ENCODE results near the gene STRN4.

Gene STRN4, protein sequence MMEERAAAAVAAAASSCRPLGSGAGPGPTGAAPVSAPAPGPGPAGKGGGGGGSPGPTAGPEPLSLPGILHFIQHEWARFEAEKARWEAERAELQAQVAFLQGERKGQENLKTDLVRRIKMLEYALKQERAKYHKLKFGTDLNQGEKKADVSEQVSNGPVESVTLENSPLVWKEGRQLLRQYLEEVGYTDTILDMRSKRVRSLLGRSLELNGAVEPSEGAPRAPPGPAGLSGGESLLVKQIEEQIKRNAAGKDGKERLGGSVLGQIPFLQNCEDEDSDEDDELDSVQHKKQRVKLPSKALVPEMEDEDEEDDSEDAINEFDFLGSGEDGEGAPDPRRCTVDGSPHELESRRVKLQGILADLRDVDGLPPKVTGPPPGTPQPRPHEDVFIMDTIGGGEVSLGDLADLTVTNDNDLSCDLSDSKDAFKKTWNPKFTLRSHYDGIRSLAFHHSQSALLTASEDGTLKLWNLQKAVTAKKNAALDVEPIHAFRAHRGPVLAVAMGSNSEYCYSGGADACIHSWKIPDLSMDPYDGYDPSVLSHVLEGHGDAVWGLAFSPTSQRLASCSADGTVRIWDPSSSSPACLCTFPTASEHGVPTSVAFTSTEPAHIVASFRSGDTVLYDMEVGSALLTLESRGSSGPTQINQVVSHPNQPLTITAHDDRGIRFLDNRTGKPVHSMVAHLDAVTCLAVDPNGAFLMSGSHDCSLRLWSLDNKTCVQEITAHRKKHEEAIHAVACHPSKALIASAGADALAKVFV

DNA sequence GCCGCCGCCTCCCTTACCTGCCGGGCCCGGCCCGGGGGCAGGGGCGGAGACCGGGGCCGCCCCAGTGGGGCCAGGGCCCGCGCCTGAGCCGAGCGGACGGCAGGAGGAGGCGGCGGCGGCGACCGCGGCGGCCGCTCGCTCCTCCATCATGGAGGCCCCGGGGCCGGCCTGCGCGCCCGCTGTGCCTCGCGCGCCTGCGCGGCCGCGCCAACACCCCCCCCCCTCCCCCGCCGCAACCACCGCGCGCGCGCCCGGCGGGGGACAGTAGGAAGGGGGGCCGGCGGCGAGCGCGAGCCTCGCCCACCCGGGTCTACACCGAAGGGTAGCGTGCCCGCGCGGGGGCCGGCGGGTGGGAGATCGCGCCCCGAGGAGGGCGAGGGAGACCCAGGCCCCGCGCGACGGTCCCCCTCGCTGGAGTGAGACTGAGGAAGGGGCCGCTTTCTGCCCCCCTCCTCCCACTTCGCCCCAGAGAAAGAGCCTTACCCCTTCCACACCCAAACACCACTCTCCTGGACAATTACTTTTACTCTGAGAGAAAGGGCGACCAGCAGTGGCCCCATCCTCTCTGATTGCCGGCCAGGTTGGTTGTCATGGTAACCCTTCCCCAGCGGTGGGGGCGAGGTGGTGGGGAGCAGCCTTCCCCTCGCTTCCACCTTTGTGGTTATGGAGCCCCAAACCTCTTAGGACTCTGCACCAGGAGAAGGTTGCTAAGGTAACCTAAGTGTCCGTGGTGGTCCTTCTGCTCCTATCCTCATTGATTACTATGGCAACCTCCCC, at the start of gene STRN4:
STRN4 (minus strand) TSS at position 170 of the 777 bp plus-strand sequence; CDS start at position 150, 20 bp downstream.
- Histone ChIP-seq H3K27me3 (ENCODE audit: control insufficient read depth, insufficient read depth, low read length) (no peaks in the 10 kb centered on the region), H3K27ac (ENCODE audit: low read depth, low read length) (peak within 1 kb of the TSS; percentile 91), H3K4me1 (ENCODE audit: control insufficient read depth, insufficient read depth, low read length) (peaks cover 6% of the 10 kb centered on the region), H3K9ac (ENCODE audit: low read depth, low read length) (peak within 1 kb of the TSS; percentile 83), H3K4me3 (ENCODE audit: low read depth, low read length) (peak within 1 kb of the TSS; percentile 99), H3K36me3 (ENCODE audit: control insufficient read depth, insufficient read depth, low read length) (peaks cover 19% of the 10 kb centered on the region), H3K9me3 (ENCODE audit: control insufficient read depth, insufficient read depth, low read length) (no peaks in the 10 kb centered on the region)

DNA sequence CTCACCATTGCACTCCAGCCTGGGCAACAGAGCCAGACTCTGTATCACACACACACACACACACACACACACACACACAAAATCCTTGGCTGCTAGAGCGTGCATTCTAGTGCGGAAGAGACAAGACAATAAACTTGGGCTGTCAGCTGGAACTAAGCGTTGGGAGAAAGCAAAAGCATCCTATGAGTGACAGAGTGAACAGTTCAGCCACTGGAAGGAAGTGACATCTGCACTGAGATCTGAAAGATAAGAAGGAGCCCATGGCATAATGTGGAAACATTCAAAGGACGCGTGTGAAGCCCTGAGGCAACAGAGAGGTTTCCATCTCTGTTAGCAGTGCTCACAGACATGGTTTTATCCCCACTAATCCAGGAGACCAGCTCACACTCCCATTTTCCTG, 45.7 kb upstream of the STRN4 start:
- H3K4me1 ChIP-seq (ENCODE audit: control insufficient read depth, insufficient read depth, low read length): no peaks in the 10 kb centered on the region
- H3K9me3 ChIP-seq (ENCODE audit: control insufficient read depth, insufficient read depth, low read length): no peaks in the 10 kb centered on the region
- no peaks in the 10 kb centered on the region for H3K36me3 ChIP-seq (ENCODE audit: control insufficient read depth, insufficient read depth, low read length)
- H3K4me3 ChIP-seq (ENCODE audit: low read depth, low read length): no peak overlapping the region
- H3K27ac ChIP-seq (ENCODE audit: low read depth, low read length): no peak overlapping the region
- no peaks in the 10 kb centered on the region for H3K27me3 ChIP-seq (ENCODE audit: control insufficient read depth, insufficient read depth, low read length)
- H3K9ac ChIP-seq (ENCODE audit: low read depth, low read length): no peak overlapping the region

DNA sequence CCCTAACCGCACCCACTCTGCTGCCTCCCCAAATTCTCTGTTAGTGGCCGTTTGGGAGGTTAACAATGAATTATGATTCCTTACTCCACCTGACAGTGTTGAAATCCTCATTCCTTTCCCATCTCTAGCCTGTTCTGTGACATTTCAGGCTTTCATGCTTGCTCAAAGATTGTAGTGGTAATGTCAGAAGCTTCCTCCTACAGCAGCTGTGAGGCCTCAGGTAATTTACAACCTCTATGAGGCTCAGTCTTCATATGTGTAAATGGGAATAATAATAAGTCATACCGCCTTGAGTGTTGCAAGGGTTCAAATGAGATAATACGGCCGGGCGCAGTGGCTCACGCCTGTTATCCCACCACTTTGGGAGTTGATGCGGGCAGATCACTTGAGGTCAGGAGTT, 43.1 kb upstream of the STRN4 start:
- Histone ChIP-seq H3K4me3 (ENCODE audit: low read depth, low read length) (no peak overlapping the region), H3K9ac (ENCODE audit: low read depth, low read length) (no peak overlapping the region), H3K9me3 (ENCODE audit: control insufficient read depth, insufficient read depth, low read length) (no peaks in the 10 kb centered on the region), H3K27me3 (ENCODE audit: control insufficient read depth, insufficient read depth, low read length) (no peaks in the 10 kb centered on the region), H3K36me3 (ENCODE audit: control insufficient read depth, insufficient read depth, low read length) (peaks cover 12% of the 10 kb centered on the region), H3K27ac (ENCODE audit: low read depth, low read length) (no peak overlapping the region), H3K4me1 (ENCODE audit: control insufficient read depth, insufficient read depth, low read length) (peaks cover 7% of the 10 kb centered on the region)

DNA sequence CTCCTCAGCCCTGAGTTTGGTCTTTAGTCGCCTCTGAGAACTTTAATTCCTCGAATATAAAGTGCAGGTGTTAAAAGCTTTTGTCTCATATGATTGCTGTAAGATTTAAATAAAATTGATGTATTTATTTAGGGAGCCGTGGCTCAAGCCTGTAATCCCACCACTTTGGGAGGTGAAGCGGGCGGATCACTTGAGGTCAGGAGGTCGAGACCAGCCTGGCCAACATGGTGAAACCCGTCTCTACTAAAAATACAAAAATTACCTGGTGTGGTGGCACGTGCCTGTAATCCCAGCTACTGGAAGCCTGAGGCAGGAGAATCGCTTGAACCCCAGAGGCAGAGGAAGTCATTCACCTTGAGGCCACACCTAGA, 42.7 kb upstream of the STRN4 start:
- Histone ChIP-seq H3K4me3 (ENCODE audit: low read depth, low read length) (no peak overlapping the region), H3K9me3 (ENCODE audit: control insufficient read depth, insufficient read depth, low read length) (no peaks in the 10 kb centered on the region), H3K36me3 (ENCODE audit: control insufficient read depth, insufficient read depth, low read length) (peaks cover 16% of the 10 kb centered on the region), H3K27me3 (ENCODE audit: control insufficient read depth, insufficient read depth, low read length) (no peaks in the 10 kb centered on the region), H3K9ac (ENCODE audit: low read depth, low read length) (no peak overlapping the region), H3K27ac (ENCODE audit: low read depth, low read length) (no peak overlapping the region), H3K4me1 (ENCODE audit: control insufficient read depth, insufficient read depth, low read length) (peaks cover 11% of the 10 kb centered on the region)

DNA sequence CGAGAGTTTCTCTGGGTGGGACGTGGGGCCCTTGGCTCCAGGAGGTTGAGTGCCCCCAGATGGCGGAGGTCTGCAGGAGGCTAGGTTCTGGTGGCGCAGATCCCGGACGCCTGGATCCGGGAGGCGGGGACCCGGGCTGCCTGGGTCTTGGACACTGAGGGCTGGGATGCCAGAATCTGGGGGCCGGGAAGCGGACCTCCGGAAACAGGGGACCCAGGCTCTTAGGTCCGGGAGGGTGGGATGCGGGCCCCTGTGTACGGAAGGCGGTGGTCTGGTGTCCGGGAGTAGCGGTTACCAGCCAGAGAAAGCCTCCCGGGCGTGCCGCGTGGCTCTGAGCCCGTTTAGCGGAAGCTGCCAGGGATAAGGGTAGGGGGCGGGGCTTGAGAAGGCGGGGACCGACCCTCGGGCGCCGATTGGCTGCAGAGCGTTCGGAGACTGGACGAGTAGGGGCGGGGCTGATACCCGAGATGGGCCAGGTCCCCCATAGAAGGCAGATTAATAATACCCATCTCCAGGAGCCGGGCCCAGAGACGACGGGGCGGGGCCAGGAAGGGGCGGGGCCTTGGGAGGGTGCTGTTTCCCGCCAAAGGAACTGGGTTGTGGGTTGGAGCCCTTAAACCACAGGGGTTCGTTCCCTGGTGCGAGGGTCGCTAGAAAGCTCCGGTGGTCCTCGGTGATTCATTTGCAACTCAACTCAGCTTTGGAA, 42.2 kb upstream of the STRN4 start, which contains the start of gene SLC1A5:
SLC1A5 (minus strand) TSS at position 333 of the 706 bp plus-strand sequence. CDS start 629 bp downstream, outside the sequence.
- Histone ChIP-seq H3K9ac (ENCODE audit: low read depth, low read length) (peak within 1 kb of the TSS; percentile 92), H3K4me3 (ENCODE audit: low read depth, low read length) (peak within 1 kb of the TSS; percentile 80), H3K36me3 (ENCODE audit: control insufficient read depth, insufficient read depth, low read length) (peaks cover 21% of the 10 kb centered on the region), H3K4me1 (ENCODE audit: control insufficient read depth, insufficient read depth, low read length) (peaks cover 13% of the 10 kb centered on the region), H3K27ac (ENCODE audit: low read depth, low read length) (peak within 1 kb of the TSS; percentile 91), H3K27me3 (ENCODE audit: control insufficient read depth, insufficient read depth, low read length) (no peaks in the 10 kb centered on the region), H3K9me3 (ENCODE audit: control insufficient read depth, insufficient read depth, low read length) (no peaks in the 10 kb centered on the region)

DNA sequence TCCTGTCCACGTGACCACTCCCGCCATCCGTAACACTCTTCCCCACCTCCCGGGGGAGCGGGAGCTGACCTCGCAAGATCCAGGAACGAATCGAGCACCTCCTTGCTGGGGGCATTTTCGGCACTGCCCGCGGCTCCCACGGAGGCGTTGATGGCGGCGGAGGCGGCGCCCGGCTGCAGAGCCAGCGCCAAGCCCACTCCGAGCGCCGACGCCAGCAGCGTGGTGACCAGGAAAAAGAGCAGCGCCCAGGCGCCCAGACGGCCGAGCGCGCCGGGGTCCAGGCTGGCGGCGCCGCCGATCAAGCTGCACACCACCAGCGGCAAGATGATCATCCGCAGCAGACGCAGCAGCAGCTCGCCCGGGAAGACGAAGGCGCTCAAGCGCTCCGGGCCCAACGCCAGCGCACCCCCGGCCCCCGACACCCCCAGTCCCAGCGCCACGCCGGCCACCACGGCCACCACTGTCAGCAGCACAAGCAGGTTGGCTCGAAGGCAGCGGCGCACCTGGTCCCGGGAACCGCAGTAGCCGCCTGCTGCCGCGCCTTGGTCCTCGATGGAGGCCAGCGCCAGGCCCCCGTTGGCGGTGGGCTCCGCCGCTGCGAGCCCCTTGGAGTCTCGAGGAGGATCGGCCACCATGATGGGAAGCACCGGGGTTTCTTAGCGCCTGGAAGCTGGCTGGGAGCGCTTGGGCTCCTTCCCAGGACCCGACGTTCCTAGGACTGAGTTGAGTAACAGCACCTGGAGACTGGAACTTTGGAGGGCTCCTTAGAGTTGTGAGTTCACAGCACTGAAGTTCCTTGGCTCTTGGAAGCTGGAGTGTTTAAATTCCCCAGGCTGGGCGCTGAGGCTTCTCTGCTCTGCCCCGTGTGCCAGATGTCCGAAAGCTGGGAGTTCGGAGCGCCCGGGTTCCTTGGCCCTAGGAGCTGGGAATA, 41.3 kb upstream of the STRN4 start:
- H3K27me3 ChIP-seq (ENCODE audit: control insufficient read depth, insufficient read depth, low read length): no peaks in the 10 kb centered on the region
- no peaks in the 10 kb centered on the region for H3K9me3 ChIP-seq (ENCODE audit: control insufficient read depth, insufficient read depth, low read length)
- H3K27ac ChIP-seq (ENCODE audit: low read depth, low read length): peak overlapping the region; percentile 91
- H3K4me1 ChIP-seq (ENCODE audit: control insufficient read depth, insufficient read depth, low read length): peaks cover 13% of the 10 kb centered on the region
- peak overlapping the region; percentile 80 for H3K4me3 ChIP-seq (ENCODE audit: low read depth, low read length)
- peaks cover 29% of the 10 kb centered on the region for H3K36me3 ChIP-seq (ENCODE audit: control insufficient read depth, insufficient read depth, low read length)
- peak overlapping the region; percentile 92 for H3K9ac ChIP-seq (ENCODE audit: low read depth, low read length)

DNA sequence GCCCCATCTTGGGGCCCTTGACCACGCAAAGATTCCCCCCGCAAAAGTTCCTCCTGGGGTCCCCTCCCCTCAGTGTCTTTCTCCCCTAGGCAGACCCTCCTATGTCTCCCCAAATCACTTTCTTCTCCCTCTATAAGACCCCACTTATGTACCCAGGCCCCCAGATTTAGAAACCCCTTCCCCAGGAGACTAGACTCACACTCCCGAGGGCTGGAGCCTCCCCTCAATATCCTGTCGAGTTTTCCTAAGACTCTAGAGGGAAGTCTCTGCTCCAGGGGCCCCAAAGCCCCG, 40.7 kb upstream of the STRN4 start:
- peak overlapping the region; percentile 91 for H3K27ac ChIP-seq (ENCODE audit: low read depth, low read length)
- H3K27me3 ChIP-seq (ENCODE audit: control insufficient read depth, insufficient read depth, low read length): no peaks in the 10 kb centered on the region
- peaks cover 36% of the 10 kb centered on the region for H3K36me3 ChIP-seq (ENCODE audit: control insufficient read depth, insufficient read depth, low read length)
- peak overlapping the region; percentile 80 for H3K4me3 ChIP-seq (ENCODE audit: low read depth, low read length)
- no peaks in the 10 kb centered on the region for H3K9me3 ChIP-seq (ENCODE audit: control insufficient read depth, insufficient read depth, low read length)
- H3K4me1 ChIP-seq (ENCODE audit: control insufficient read depth, insufficient read depth, low read length): peaks cover 13% of the 10 kb centered on the region
- H3K9ac ChIP-seq (ENCODE audit: low read depth, low read length): peak overlapping the region; percentile 92

DNA sequence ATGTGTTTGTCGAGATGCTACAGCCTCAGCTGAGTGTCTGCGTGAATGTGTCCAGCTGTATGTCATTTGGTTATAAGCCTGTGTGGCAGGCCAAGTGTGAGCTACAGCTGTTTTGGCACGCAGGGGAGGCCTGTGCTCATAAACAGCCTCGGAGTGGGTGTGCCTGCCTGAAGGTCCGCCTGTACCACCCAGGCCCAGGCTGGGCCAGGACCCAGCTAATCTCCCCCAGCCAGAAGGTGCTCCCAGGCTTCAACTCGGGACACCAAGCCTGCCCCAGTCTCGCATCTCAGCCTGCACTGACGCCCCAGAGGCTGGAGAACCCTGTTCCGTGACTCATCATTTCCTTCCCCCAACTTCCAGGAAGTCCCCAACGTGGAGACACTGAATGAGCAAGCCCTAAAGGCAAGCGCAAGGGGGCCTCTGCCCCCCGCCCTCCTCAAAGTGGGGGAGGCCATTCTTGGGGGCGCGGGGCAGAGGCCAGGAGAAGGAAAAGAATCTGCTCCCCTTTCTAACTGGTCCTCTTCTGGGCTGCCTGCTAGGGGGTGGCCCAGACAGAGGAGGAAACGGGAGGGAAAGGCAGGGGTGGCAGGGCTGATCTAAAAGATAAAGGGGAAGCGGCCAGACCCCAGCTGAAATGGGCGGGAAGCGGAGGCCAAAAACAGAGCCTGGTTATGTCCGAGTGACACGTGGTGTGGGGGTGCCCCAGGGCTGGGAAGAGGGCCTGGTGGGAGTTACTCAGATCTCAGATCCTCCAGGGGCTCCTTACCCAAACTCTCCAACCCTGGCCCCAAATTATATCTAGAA, 40.2 kb upstream of the STRN4 start:
- H3K9me3 ChIP-seq (ENCODE audit: control insufficient read depth, insufficient read depth, low read length): no peaks in the 10 kb centered on the region
- H3K9ac ChIP-seq (ENCODE audit: low read depth, low read length): peak overlapping the region; percentile 92
- H3K4me3 ChIP-seq (ENCODE audit: low read depth, low read length): peak overlapping the region; percentile 80
- H3K36me3 ChIP-seq (ENCODE audit: control insufficient read depth, insufficient read depth, low read length): peaks cover 41% of the 10 kb centered on the region
- H3K4me1 ChIP-seq (ENCODE audit: control insufficient read depth, insufficient read depth, low read length): peaks cover 13% of the 10 kb centered on the region
- peak overlapping the region; percentile 91 for H3K27ac ChIP-seq (ENCODE audit: low read depth, low read length)
- H3K27me3 ChIP-seq (ENCODE audit: control insufficient read depth, insufficient read depth, low read length): no peaks in the 10 kb centered on the region

DNA sequence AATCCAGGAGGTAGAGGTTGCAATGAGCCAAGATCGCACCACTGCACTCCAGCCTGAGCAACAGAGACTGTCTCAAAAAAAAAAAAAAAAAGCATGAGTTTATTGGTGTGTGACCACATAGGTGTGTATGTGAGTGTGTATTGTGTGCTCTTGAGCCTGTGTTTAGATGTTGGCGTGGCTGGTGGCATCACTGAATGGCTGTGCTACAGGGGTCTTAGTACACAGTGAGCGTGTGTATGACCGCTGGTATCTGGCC, 39.7 kb upstream of the STRN4 start:
- H3K4me1 ChIP-seq (ENCODE audit: control insufficient read depth, insufficient read depth, low read length): peaks cover 13% of the 10 kb centered on the region
- H3K27me3 ChIP-seq (ENCODE audit: control insufficient read depth, insufficient read depth, low read length): no peaks in the 10 kb centered on the region
- peaks cover 46% of the 10 kb centered on the region for H3K36me3 ChIP-seq (ENCODE audit: control insufficient read depth, insufficient read depth, low read length)
- no peaks in the 10 kb centered on the region for H3K9me3 ChIP-seq (ENCODE audit: control insufficient read depth, insufficient read depth, low read length)
- H3K4me3 ChIP-seq (ENCODE audit: low read depth, low read length): peak overlapping the region; percentile 80
- H3K27ac ChIP-seq (ENCODE audit: low read depth, low read length): peak overlapping the region; percentile 91
- H3K9ac ChIP-seq (ENCODE audit: low read depth, low read length): peak overlapping the region; percentile 92
